BLaER1 (cell line): ENCODE results near the gene RAB11FIP4.

Experiments
- H3K27ac ChIP-seq: shearing (Covaris generic); formaldehyde crosslinking; 2 replicates; pipeline ENCODE4 v1.8.1; 2022
- H3K27me3 ChIP-seq: shearing (Covaris generic); formaldehyde crosslinking; 2 replicates; pipeline ENCODE4 v1.8.1; 2022
- H3K36me3 ChIP-seq: shearing (Covaris generic); formaldehyde crosslinking; 2 replicates; pipeline ENCODE4 v1.8.1; 2022
- H3K4me1 ChIP-seq: shearing (Covaris generic); formaldehyde crosslinking; 2 replicates; pipeline ENCODE4 v1.8.1; 2022
- H3K4me2 ChIP-seq: shearing (Covaris generic); formaldehyde crosslinking; 2 replicates; pipeline ENCODE4 v1.8.1; 2022
- H3K4me3 ChIP-seq: shearing (Covaris generic); formaldehyde crosslinking; 2 replicates; pipeline ENCODE4 v1.8.1; 2022
- H3K9ac ChIP-seq: shearing (Covaris generic); formaldehyde crosslinking; 2 replicates; pipeline ENCODE4 v1.8.1; 2022
- H3K9me3 ChIP-seq: shearing (Covaris generic); formaldehyde crosslinking; 2 replicates; pipeline ENCODE4 v1.8.1; 2022
- H4K20me1 ChIP-seq: shearing (Covaris generic); formaldehyde crosslinking; 2 replicates; pipeline ENCODE4 v1.8.1; 2022
- Cebpa-rat ChIP-seq: shearing (Covaris generic); IDR thresholded peaks from 2 replicates; pipeline ENCODE4 v1.8.1; 2022

RAB11FIP4 gene

DNA sequence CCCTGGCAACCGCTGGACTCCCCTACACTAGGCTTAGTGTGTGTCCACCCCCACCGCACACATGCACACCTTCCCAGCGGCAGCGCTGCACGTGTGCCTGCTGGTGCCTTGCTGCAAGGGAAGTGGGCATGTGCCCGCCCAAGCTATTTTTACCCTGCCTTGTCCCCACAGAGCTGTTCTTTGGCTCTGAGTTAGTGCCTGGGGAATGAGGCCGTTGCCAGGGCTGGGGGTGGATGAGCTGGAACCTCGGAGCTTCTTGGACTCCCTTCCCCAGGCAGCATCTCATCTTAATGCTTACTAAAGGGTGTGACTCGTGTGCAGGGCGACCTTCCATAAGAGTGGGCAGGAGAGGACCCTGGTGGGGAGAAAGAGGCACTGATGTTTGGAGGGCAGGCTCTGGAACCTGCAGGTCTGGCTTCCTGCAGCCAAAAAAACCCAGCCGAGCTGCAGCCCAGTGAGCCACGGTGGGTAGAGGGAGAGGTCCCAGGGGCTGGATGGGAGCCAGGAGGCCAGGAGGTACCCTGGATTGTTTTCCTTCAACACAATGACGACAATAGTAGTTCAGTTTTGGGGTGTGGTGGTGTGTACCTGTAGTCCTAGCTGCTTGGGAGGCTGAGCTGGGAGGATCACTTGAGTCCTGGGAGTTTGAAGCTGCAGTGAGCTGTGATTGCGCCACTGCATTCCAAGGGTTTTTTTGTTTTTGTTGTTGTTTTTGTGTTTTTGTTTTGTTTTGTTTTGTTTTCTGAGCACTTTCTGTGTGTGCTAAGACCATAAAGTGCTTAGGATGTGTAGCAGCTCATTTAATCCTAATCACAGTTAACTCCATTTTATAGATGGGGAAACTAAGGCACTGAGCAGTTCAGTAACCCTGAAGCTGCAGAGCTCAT is 119.1 kb downstream of the RAB11FIP4 start:
- Histone ChIP-seq H3K4me2 (peak overlapping the region; percentile 99), H3K27me3 (no peaks in the 10 kb centered on the region), H3K9me3 (no peaks in the 10 kb centered on the region), H3K9ac (peak overlapping the region; percentile 80), H3K4me1 (peaks cover 98% of the 10 kb centered on the region), H3K36me3 (peaks cover 3% of the 10 kb centered on the region; the same call in 1 of the 2 replicates), H3K27ac (peak overlapping the region; percentile 95), H3K4me3 (peak overlapping the region; percentile 59), H4K20me1 (0 out of 2 replicates have a peak, but pooled peaks cover 6% of the 10 kb centered on the region)
- 0 out of 2 replicates have a peak, but pooled peaks have one; percentile 45 for TF ChIP-seq Cebpa-rat

DNA sequence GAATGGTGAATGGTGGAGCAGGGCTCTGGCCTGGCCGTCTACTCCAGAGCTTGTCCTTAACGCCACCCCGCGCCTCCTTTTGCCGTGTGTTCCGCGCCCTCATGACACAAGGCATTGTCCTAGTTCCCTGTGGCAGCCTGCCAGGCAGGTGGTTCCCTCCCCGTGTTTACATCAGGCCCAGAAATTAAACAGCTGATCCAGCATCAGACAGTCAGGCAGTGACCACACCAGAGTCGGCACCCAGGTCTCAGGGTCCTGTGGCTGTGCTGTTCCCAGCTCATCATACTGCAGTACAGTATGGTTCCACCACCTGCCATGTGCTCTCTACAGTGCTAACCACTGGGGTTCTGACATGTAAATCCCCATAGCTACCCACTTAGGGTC is 119.7 kb downstream of the RAB11FIP4 start:
- H3K4me3 ChIP-seq, result peak overlapping the region; percentile 59; the same call in 1 of the 2 replicates
- H4K20me1 ChIP-seq, result 0 out of 2 replicates have a peak, but pooled peaks cover 6% of the 10 kb centered on the region
- TF ChIP-seq Cebpa-rat, result no peak
- H3K36me3 ChIP-seq, result peaks cover 6% of the 10 kb centered on the region; the same call in 1 of the 2 replicates
- H3K4me1 ChIP-seq, result peaks cover 98% of the 10 kb centered on the region
- H3K27me3 ChIP-seq, result no peaks in the 10 kb centered on the region
- peak overlapping the region; percentile 99 for H3K4me2 ChIP-seq
- peak overlapping the region; percentile 95 for H3K27ac ChIP-seq
- no peaks in the 10 kb centered on the region for H3K9me3 ChIP-seq
- H3K9ac ChIP-seq, result peak overlapping the region; percentile 80

DNA sequence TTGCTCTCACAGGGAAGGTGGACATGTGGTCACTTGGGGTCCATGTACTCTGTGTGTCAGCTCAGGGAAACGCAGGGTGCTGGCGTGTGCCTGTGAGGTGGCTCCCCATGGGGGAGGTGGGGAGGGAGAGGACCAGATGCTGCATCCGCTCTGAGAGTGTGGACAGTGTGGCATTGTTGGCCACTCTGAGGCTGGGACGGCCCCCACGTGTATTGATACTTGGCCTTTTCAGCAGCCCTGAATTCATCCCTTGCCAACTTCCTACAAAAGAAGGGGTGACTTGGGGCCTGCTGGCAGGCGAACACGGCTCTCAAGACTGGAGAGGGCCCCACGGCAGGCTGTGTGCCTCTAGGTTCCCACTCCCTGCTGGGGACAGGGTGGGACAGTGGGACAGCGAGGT is 120.1 kb downstream of the RAB11FIP4 start:
- Histone ChIP-seq H3K9me3 (no peaks in the 10 kb centered on the region), H4K20me1 (0 out of 2 replicates have a peak, but pooled peaks cover 6% of the 10 kb centered on the region), H3K27ac (peak overlapping the region; percentile 95), H3K4me1 (peaks cover 99% of the 10 kb centered on the region), H3K36me3 (peaks cover 6% of the 10 kb centered on the region; the same call in 1 of the 2 replicates), H3K4me2 (peak overlapping the region; percentile 99), H3K9ac (peak overlapping the region; percentile 80), H3K4me3 (no peak overlapping the region; the same call in 1 of the 2 replicates), H3K27me3 (no peaks in the 10 kb centered on the region)
- TF ChIP-seq Cebpa-rat, result no peak

DNA sequence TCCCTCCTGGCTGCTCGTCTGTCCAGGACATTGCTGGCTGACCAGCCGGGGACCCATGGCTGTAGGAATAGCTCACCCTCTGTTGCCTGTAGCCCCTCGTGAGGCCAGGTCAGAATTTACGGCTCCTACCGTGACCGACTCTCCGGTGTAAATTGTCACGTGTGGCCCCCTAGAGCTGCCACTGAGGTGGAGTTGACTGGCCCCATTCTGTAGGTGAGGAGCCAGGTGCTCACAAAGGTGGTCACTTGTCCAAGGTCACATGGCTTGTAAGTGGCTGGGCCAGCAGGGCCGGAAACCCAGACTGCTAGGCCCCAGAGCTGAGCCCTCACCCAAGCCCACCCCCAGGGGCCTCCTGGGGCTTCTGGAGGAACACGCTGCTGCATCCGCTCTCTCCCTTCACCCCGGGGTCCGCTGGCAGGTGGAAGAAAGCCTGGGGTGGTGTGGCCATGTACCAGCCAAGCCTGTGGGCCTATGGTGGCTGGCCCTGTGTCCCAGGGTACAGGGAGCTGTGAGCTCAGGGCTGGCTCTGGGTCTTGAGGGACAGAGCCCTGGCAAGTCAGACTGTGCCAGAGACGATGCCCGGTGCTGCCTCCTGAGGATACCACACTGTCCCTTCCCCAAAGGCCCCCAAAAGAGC is 120.7 kb downstream of the RAB11FIP4 start:
- no peaks in the 10 kb centered on the region for H4K20me1 ChIP-seq
- peak overlapping the region; percentile 9; the same call in 1 of the 2 replicates for H3K4me3 ChIP-seq
- H3K36me3 ChIP-seq, result peaks cover 6% of the 10 kb centered on the region; the same call in 1 of the 2 replicates
- no peaks in the 10 kb centered on the region for H3K27me3 ChIP-seq
- peak overlapping the region; percentile 99 for H3K4me2 ChIP-seq
- peak overlapping the region; percentile 95 for H3K27ac ChIP-seq
- TF ChIP-seq Cebpa-rat, result no peak
- H3K4me1 ChIP-seq, result peaks cover 98% of the 10 kb centered on the region
- H3K9ac ChIP-seq, result peak overlapping the region; percentile 80
- H3K9me3 ChIP-seq, result no peaks in the 10 kb centered on the region

DNA sequence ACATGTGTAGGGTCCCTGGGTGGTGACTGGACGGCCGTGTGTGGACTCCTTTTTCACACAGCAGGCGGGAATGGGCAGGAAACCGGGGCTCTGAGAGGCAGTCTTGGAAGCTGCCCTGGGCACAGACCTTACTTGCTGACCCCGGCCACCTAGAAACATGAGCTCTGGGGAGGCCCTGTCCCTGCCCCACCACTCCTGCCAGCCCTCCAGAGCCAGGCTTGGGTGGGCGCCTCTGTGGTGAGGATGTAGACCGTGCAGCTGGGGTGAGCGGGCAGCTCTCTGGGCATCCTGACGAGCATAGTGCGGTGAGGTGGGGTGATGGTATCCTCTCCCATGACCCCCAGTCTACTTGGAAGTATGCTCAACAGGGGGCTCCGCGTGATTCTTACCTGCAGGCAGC is 121.3 kb downstream of the RAB11FIP4 start:
- Histone ChIP-seq H3K4me3 (peak overlapping the region; percentile 9; the same call in 1 of the 2 replicates), H3K9me3 (no peaks in the 10 kb centered on the region), H3K36me3 (peaks cover 6% of the 10 kb centered on the region; the same call in 1 of the 2 replicates), H3K27ac (peak overlapping the region; percentile 95), H3K4me1 (peaks cover 97% of the 10 kb centered on the region), H3K4me2 (peak overlapping the region; percentile 99), H3K27me3 (no peaks in the 10 kb centered on the region), H4K20me1 (no peaks in the 10 kb centered on the region), H3K9ac (peak overlapping the region; percentile 80)
- TF ChIP-seq Cebpa-rat, result no peak

DNA sequence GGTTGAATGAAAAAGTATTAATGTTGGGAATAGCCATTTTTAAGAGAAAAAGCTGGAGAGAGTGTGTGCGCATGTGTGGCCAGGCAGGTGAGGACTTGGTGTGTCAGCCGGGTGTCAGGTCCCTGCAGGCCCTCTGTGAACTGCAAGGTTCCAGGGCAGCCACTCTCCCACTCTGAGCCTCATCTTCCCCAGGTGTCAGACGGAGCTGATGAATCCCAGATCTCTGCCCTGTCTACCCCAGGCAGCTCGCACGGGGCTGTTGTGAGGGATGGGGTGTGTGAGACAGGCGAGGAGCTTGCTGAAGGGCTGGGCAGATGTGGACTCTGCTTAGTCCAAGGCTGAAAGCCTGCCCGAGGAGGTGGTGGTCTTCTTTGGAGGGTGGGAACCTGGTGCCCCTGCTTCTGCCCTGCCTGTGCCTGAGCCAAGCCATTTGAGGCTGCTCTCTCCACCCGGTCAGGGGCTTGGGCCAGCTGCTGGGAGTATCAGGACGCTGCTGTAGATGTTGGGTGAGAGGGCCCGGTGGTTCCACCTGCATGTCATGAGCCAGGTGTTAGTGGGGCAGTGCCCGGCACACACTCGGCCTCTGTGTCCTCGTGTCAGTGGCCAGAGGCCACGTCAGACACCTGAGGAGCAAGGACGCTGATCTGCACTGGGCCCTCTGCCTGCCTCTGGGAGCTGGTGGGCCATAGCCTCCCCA is 122.4 kb downstream of the RAB11FIP4 start:
- peaks cover 86% of the 10 kb centered on the region for H3K4me1 ChIP-seq

DNA sequence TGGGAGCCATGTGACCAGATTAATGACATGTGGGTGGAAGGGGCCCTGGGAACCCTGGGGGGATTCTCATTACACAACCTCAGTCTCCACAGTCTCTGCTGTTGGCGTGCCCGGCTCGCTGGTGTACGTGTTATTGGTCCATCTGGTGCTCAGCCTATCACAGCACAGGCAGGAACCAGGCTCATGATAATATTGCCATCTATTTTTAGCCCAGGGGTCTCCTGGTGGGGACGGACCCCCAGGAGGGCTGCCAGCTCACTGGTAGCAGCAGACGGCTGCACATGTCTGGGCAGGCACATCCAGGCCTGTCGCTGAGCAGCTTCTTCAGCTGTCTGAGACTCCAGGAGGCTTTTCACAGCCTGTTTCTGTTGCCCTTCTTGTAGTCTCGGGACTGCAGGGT is 123.8 kb downstream of the RAB11FIP4 start:
- TF ChIP-seq Cebpa-rat, result no peak
- Histone ChIP-seq H3K4me1 (peaks cover 72% of the 10 kb centered on the region), H3K27me3 (no peaks in the 10 kb centered on the region), H3K9me3 (no peaks in the 10 kb centered on the region), H3K4me2 (peak overlapping the region; percentile 99), H4K20me1 (peaks cover 8% of the 10 kb centered on the region; the same call in 1 of the 2 replicates), H3K27ac (peak overlapping the region; percentile 43; the same call in 1 of the 2 replicates), H3K4me3 (no peak overlapping the region), H3K9ac (no peak overlapping the region), H3K36me3 (peaks cover 27% of the 10 kb centered on the region)

More for the DNA sequence above, 122.4 kb downstream of the RAB11FIP4 start:
- no peak for TF ChIP-seq Cebpa-rat
- peak overlapping the region; percentile 99 for H3K4me2 ChIP-seq
- H4K20me1 ChIP-seq, result no peaks in the 10 kb centered on the region
- peak overlapping the region; percentile 95 for H3K27ac ChIP-seq
- H3K4me3 ChIP-seq, result no peak overlapping the region
- peak overlapping the region; percentile 80 for H3K9ac ChIP-seq
- peaks cover 16% of the 10 kb centered on the region for H3K36me3 ChIP-seq
- H3K9me3 ChIP-seq, result no peaks in the 10 kb centered on the region
- H3K27me3 ChIP-seq, result no peaks in the 10 kb centered on the region

DNA sequence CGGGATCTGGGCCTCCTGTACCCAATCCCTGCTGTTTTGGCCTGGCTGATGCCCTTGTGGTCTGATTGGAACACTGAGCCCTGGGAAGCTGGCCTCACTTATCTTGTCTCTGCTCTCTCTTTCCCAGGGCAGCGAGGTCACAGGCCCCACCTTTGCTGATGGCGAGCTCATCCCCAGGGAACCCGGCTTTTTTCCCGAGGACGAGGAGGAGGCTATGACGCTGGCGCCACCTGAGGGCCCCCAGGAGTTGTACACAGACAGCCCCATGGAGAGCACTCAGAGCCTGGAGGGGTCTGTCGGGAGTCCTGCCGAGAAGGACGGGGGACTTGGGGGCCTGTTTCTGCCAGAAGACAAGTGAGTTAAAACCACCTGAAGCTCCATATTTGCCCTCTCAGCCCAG is 126.0 kb downstream of the RAB11FIP4 start:
- Histone ChIP-seq H3K27ac (0 out of 2 replicates have a peak overlapping the region, but pooled peaks have one; percentile 1), H3K27me3 (no peaks in the 10 kb centered on the region), H3K4me3 (no peak overlapping the region), H3K4me2 (peak overlapping the region; percentile 22; the same call in 1 of the 2 replicates), H3K36me3 (peaks cover 50% of the 10 kb centered on the region), H3K4me1 (peaks cover 50% of the 10 kb centered on the region), H3K9ac (no peak overlapping the region), H3K9me3 (no peaks in the 10 kb centered on the region), H4K20me1 (peaks cover 8% of the 10 kb centered on the region; the same call in 1 of the 2 replicates)
- TF ChIP-seq Cebpa-rat, result no peak

DNA sequence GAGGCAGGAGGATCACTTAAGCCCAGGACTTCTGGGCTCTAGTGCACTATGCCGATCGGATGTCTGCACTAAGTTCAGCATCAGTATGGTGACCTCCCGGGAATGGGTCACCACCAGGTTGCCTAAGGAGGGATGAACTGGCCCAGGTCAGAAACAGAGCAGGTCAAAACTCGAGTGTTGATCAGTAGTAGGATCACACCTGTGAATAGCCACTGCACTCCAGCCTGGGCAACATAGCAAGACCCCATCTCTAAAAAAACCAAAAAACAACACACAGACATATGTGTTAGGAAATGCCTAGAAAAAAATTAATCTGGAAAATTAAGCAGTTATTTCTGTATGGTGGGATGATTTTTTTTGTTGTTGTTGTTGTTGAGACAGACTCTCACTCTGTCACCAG is 127.0 kb downstream of the RAB11FIP4 start:
- Histone ChIP-seq H3K4me1 (peaks cover 40% of the 10 kb centered on the region), H3K9me3 (peaks cover 8% of the 10 kb centered on the region), H3K4me3 (no peak overlapping the region), H4K20me1 (peaks cover 8% of the 10 kb centered on the region; the same call in 1 of the 2 replicates), H3K36me3 (peaks cover 59% of the 10 kb centered on the region), H3K9ac (no peak overlapping the region), H3K4me2 (no peak overlapping the region), H3K27me3 (no peaks in the 10 kb centered on the region), H3K27ac (no peak overlapping the region)
- TF ChIP-seq Cebpa-rat, result no peak
